GM21723 (cell line): ENCODE data around the gene LGSN.
A peak's percentile ranks its signal among the peaks of the same experiment; 100 is the strongest.
"Not testable (repeated sequence)": the region's sequence is repeated elsewhere in the genome, so short reads cannot be mapped to it uniquely, and the experiment has no call there.

ENCODE experiments used
- ATAC-seq: cut with Tn5 transposase; IDR thresholded peaks from one replicate; pipeline ENCODE4 v1.9.1; 2021; ENCODE audit warnings: mild to moderate bottlenecking, moderate library complexity; ENCODE audit not compliant: unreplicated experiment

Gene LGSN

DNA sequence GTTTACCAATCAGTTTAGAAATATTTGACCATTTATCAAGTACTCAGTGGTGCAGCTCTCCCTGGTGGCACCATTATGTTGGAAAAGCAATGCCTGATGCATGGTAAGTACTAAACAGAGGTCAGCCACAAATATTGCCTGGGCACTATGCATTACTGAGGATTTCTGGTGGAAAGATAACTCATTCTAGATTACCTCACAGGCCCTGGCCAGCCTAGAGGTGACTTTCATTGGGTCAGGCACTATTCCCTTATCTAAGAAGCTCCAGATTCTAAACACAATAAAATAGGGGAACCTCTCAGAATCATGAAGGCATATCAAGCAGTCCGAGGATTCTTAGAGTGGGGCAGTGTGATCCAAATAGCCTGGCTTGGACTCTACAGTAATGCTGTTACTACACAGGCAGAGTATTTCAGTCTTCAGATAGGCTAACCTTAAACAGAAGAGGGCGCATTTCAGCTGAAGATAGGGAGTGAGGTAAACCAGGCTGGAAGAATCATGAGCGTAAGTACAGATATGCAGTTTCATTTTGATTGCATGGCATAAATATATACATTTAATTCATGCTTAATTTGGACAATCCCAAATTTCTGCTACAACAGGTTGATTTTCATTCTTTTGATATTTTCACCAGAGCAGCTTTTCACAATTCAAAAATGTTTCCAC lies 12.1 kb downstream of the LGSN start:
- peak; percentile 91 for ATAC-seq

DNA sequence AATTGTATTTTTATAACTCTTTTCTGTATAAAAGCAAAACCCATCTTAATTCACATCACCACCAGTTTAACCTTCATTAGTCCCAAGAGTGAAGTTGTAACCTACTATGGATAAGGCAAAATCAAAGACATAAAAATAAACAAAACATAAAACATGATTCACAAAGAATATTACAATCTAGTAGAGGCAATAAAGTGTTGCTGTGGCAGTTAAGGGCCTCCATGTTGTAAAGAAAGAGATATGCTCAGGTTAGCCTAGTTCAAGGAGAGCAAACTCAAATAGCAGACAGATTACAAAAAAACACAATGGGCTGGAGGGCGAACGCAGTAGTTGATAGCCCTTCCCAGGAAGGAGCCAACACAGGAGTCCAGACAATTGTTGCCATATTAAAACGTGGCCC lies 13.4 kb downstream of the LGSN start:
- ATAC-seq, result no peak

DNA sequence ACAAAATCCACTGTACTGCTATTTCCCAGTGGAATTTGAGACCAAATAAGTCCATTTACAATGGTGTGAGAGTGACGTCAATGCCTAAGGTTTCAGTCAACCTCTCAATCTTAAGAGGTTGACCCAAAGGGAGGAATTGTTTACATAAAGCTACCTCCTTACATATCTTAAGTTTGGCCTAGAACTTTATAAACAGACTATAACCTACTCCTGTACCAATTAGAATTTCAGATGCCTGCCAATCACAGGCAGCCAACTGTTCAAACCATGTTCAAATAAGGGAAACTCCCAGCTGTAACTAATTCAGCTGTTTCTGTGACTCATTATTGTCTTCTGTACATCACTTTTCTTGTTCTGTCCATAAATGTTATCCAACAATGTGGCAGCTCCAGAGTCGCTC lies 14.5 kb downstream of the LGSN start:
- ATAC-seq, result no peak

DNA sequence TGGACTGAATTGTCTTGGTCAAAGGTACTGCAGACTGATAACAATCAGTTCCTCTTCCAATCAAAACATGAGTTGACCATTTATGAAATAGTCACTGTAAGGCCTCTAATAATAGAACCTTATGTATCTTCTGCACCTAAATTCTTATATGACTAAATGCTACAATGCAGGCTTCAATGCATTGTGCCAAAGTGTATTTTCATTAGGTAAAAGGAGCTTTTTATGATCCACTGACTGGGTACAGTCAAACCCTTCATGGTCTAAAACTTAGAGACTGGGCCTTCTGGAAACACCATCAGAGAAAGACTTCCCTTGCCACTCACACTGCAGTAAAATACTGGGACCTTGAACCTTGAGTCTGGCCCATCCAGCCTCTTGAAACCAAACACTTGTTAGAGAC lies 16.3 kb downstream of the LGSN start:
- no peak for ATAC-seq

DNA sequence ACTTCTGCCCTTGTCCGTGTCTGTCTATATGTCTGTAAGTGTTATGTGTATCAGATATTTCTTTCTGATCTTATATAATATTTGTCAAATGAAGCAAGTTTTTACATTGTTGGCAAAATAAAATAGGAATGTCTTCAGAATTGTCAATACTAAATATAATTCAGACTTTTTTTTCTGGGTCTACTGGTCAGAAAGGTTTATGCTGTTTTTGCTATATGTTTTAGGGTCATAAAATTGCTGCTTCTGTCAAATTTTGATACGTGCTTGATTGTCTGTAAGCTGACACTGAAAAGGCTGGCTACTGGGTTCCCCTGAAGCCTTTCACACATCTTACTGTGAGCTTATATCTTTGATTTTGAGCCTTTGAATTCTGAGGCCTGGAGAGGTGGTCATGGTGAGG lies 20.1 kb downstream of the LGSN start:
- ATAC-seq, result no peak

DNA sequence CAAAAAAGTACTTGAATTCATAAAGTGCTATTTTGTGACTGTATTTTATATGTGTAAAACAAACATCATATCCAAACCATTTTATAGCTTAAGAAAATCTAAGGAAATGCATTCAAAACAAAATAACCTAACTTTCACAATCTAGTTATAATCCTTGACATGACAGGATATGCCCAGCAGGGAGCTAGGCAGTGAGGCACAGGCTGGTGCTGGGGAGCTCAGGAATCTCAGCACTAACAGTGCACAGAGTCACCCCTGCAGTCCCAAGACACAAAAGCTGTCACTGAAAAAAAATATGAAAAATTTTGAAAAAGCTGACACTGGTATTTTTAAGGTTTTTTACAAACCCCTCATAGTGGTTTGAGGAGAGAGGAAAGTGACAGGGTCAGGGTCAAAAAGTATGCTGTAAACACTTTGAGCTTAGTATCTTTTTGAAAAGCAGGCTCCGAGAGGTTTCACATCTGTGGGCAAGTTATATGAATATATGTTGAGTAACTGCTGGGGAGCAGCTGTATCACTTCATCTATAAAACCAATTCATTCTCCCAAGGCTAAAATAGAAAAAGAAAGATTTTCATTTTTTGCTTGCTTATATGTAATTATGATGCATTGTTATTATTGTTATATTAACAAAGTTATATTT lies 24.1 kb downstream of the LGSN start:
- no peak for ATAC-seq

DNA sequence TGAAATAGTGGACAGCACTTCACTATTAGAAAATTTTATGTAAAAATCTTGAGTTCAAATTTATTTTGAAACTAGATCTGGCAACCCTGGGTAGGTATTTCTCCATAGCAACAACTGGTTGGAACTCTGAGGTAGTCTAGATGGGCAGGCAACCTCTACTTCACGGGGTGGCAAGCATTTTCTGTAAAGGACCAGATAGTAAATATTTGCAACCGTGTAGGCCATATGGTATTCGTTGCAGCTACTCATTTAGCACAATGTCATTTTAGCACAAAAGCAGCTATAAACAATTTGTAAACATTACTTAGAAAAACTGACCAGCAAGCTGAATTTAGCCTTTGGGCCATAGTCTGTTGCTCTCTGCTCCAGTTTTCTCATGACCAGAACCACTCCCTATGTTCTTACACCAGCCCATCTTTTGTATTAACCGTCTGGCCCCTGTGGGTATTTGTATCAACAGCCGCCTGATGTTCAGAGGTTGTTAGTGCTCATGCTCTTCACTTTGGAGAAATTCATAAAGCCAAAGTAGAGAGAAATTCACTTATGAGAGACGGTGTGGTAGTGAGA lies 29.2 kb downstream of the LGSN start:
- ATAC-seq, result no peak

DNA sequence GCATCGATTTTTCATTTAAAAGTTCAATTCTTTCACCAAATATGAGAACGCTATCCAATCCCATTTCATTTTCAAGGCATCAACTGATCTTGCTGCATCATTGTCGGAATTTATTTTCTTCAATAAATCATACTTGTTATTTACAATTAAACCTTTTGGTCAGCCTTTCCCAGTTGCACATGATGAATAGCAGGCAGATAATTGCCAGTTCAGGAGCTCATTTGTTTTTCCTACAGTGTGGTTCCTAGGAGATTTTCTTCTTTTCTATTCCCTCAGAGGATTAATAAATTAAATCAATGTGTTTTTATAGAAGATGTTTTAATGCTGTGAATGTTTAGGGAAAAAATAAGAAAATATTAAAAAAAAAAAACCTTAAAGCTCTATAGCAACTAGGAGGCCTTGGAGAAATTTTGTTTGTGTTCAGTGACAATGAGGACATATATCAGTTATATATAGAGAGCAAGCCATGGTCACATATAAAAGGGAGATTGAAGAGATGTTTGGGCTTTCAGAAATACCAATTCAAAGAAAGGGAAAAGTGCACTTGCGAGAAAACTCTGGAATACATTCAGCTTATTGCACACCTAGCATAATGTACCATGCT lies 30.4 kb downstream of the LGSN start:
- ATAC-seq, result no peak

DNA sequence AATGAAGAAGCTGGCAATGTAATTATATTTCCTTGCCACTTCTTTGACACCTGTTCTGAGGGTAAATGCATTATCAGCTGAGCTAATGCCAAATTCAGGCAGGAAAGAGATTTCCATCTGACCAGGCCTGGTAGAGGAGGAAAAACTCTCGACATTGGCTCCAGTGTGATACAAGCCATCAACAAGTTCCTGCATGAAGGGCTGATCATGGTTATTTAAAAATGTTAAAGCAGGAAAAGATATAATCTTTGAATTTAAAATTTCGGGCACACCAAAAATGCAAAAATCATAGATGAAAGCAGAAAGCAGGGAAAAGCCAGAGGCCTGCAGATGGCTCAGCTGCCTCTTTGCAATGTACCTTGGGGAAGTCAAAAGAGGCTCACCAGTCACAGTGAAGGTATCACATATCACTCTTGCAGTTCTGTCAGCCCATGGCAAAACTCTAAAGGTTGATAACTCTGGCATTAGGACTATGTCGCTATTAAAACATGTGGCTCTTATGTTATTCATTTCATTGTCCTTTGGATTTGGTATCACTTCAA lies 39.1 kb downstream of the LGSN start:
- ATAC-seq, result no peak

DNA sequence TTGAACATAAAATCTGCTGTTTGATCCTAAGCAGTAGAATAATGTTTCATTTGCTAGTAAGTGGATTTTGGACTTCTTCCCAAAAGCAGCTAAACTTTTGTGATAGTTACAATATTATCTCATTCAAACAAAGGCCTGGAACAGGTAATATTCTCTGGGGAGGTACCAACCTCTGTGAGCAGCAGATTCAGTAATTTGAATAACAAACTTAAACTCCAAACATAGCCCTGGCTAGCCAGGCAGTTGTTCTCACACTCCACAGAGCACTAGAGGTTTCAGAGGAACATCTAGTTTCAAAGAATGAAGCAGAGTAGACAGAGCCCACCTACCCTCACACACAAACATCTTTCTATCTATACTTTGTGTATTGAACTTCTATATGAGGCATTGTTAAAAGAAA lies 40.9 kb downstream of the LGSN start:
- no peak for ATAC-seq

DNA sequence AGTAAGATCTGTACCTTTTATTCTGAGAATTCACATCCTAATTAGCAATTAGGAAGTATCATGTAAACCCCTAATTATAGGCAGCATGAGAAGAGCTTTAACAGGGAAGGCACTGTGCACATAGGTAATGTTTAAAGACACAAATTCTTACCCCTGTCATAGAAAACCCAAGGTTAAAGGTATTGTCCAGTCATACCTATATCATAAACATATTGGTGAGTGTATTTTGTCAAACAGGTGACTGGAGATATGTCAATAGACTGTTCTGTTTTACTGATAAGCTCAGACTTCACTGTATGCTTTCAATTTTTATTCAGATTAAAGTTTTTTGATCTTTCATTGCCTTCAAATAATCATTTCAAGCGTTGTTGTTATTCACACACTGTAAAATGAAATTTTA lies 43.8 kb downstream of the LGSN start:
- ATAC-seq, result no peak

DNA sequence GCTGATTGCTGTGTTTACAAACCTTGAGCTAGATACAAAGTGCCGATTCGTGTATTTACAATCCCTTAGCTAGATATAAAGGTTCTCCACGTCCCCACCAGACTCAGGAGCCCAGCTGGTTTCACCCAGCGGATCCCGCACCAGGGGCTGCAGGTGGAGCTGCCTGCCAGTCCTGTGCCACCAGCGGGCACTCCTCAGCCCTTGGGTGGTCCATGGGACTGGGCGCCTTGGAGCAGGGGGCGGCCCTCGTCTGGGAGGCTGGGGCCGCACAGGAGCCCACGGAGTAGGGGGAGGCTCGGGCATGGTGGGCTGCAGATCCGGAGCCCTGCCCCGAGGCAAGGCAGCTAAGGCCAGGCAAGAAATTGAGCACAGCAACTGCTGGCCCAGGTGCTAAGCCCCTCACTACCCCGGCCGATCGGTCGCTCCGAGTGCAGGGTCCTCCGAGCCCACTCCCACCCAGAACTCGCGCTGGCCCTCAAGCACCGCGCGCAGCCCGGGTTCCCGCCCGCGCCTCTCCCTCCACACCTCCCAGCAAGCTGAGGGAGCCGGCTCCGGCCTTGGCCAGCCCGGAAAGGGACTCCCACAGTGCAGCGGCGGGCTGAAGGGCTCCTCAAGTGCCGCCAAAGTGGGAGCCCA lies 44.9 kb downstream of the LGSN start:
- ATAC-seq, result not testable (repeated sequence)

DNA sequence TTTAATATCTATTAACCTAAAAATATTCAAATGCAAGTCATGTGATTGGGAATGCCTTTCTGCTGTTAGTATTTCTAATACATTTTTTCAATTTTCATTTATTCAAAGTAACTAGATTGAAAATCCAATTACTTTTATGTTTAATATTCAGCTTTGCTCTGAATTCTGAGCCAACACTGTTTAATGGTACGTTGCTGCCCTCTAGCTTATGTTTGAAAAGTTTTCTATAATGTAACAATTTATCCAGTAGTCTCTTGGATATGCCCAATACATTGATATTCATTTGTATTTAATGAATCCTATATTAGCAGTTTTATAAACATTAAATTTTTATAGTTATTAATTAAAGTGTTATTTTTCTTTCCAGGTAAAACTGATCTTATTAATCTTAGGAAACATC lies 47.4 kb downstream of the LGSN start:
- ATAC-seq, result no peak

DNA sequence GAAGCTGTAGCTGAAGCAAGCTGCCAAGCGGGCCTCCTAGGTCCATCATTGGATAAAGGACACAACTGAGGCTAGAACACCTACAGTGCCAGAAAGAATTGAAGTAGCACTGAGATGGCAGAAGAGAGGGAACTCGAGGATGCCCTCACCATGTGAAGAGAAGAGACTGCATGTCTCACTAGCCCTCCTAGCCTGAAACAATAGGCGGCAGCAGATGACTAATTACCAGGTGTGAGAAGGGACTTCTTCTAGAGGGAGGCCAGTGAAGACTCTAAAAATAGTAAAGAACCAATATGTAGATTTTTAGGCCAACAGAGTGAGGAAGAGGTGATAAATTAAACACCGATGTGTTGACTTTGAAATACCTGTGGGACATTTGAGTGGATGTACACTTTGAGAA lies 50.3 kb downstream of the LGSN start:
- ATAC-seq, result peak; percentile 50

DNA sequence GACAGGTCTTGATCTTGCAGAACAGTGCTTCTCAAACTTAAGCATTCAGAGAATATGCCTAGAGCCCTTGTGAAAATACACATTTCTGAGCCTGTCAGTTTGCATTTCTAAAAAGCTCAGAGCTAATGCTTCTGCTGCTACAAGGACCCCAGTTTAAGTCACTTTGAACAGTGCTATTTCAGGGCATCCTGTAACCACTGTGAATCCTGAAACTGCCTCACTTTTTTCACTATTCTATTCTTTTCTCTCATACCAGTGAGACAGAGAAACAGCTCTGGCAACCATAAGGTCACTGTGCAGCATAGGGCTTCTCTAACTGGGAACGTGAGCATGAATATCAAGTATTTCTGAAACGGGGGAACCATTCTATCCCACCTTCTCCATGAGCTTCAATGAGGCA lies 51.2 kb downstream of the LGSN start:
- peak; percentile 60 for ATAC-seq

DNA sequence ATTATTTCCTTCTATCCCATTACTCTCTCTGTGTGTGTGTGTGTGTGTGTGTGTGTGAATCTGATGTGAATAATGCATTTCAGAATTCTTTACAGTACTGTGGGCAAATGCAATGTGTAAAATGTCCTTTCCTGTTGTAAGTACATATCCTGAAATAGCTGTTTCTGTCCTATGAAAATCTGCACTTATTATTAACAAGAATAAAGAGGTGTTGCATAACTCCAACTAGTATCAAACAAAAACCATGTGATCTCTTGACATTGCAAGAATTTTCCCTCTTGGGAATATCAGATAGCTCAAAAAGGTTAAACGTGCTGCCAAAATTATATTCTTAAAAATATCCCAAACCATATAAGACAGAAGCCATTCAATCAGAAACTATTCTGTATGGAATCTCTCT lies 52.0 kb downstream of the LGSN start:
- no peak for ATAC-seq

DNA sequence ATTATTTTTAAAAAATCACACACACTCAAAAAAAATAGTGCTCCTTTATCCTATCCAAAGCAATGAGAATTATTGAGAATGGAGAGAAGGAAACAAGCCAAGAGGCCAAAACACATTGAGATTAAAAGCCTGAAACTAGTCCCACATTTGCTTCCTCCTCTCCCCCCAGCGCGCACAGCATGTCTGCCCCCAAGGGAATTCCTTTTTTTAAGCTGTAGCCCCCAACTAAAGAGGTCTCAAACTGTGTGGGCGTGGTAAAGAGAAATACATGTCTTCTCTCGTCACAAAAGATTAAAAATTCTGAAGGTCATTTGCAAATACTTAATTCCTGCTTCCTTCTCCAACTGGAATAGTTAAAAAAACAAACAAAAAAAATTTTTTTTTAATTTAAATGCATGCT lies 52.7 kb downstream of the LGSN start:
- no peak for ATAC-seq

DNA sequence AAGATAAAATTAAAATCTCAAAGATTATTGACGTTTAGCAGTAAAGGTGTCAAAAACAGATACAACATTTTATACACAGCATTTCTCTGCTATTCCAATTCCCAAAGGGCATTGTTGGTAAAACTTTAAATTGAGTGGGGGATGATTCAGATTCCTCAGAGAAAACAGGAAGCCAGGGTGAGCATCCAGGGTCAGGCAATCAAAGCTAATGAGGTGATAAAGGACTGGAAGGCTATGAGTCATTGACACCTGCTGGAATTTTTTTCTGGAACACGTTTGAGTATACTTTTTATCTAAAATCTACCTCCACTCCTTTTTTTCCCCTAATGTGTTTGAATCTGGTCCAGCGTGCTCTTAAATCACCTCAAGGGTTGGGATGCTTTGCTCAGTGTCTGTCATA lies 56.3 kb downstream of the LGSN start:
- no peak for ATAC-seq

DNA sequence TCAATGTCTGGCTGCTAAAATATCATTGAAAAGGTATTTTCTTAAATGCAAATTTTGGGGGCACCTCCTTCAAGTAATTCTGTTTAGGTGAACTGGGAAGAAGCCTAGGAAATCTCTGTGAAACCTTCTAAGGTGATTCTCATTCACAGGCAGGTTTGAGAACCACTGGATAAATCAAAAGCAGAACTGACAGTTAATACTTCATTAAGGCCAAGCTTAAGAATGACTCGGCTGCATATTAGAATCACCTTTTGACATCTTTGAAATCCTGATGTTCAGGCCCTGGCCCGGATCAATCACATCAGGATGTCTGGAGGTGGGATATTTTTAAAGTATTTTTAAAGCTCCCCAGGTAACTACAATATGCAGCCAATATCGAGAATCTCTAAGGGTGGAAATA lies 58.0 kb downstream of the LGSN start:
- no peak for ATAC-seq

DNA sequence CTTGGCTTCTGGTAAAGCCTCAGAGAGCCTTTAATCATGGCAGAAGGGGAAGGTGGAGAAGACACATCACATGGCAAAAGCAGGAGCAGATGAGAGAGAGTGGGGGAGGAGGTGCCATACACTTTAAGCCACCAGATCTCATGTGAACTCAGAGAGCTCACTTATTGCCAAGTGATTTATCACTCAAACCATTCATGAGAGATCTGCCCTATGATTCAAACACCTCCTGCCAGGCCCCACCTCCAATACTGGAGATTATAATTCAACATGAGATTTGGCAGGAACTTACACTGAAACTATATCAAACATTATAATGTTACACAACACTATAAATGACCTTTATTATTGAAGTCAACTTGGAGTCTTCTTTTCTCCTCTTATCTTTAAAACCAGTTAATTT lies 60.6 kb downstream of the LGSN start:
- ATAC-seq, result no peak

DNA sequence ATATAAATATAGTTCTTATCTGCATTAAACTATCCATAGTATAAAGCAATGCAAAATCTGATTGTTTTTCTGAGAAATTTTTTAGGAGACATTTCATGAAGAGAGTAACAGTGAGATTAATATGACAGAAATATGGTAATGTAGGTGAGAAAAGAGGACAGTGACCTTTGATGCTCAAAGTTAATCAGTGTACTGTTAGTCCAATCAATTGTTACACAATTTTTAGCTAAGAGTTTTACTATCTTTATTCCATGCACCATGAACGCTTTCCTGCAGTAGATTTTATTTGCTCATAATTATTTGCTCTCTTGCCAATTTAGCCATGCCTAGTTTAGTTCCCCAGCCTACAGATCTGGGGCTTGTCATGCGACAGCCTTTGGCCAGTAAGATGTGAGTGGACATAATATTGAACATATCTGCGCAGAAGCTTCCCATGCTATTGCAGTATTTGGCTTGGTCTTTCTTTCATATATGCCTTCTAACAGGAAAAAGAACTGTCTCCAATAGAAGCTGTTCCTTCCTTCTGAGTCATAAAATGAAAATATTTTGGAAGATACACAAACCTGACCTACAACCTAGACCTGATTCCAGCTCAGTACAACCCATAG lies 69.8 kb downstream of the LGSN start:
- no peak for ATAC-seq
